GM18861 (cell line): ENCODE data around the gene AQP12B.
"Not testable (repeated sequence)": the region's sequence is repeated elsewhere in the genome, so short reads cannot be mapped to it uniquely, and the experiment has no call there.

Experiments
- ATAC-seq: cut with Tn5 transposase; IDR thresholded peaks from one replicate; pipeline ENCODE4 v1.9.1; 2021; ENCODE audit not compliant: unreplicated experiment

The AQP12B gene

GRCh38 chr2:240682431-240683224 lies at the start of gene AQP12B:
TSS of gene AQP12B (minus strand) at chr2:240682885. CDS start at chr2:240682837, 48 bp downstream.
- ATAC-seq = not testable (repeated sequence)

- no peak for ATAC-seq
Observed at GRCh38 chr2:240732184-240732583, 49.5 kb upstream of the AQP12B start.

- ATAC-seq = no peak
Observed at GRCh38 chr2:240731178-240731545, 48.5 kb upstream of the AQP12B start.

- no peak for ATAC-seq
Observed at GRCh38 chr2:240730501-240731177, 48.0 kb upstream of the AQP12B start.

GRCh38 chr2:240728827-240729226 lies 46.1 kb upstream of the AQP12B start:
- no peak for ATAC-seq

GRCh38 chr2:240728361-240728760 lies 45.7 kb upstream of the AQP12B start:
- no peak for ATAC-seq

GRCh38 chr2:240727913-240728312 lies 45.2 kb upstream of the AQP12B start:
- ATAC-seq = no peak

- ATAC-seq = no peak
Observed at GRCh38 chr2:240727439-240727838, 44.8 kb upstream of the AQP12B start.

GRCh38 chr2:240726876-240727275 lies 44.2 kb upstream of the AQP12B start:
- ATAC-seq = no peak

GRCh38 chr2:240725671-240726070 lies 43.0 kb upstream of the AQP12B start:
- no peak for ATAC-seq

- no peak for ATAC-seq
Observed at GRCh38 chr2:240725266-240725665, 42.6 kb upstream of the AQP12B start.

- ATAC-seq = no peak
Observed at GRCh38 chr2:240724431-240724830, 41.7 kb upstream of the AQP12B start.

- no peak for ATAC-seq
Observed at GRCh38 chr2:240723851-240724250, 41.2 kb upstream of the AQP12B start.

- no peak for ATAC-seq
Observed at GRCh38 chr2:240722796-240723735, 40.4 kb upstream of the AQP12B start.

GRCh38 chr2:240722376-240722775 lies 39.7 kb upstream of the AQP12B start:
- no peak for ATAC-seq

- no peak for ATAC-seq
Observed at GRCh38 chr2:240721596-240722180, 39.0 kb upstream of the AQP12B start.

GRCh38 chr2:240720686-240721595 lies 38.3 kb upstream of the AQP12B start:
- ATAC-seq = no peak

GRCh38 chr2:240719676-240720545 lies 37.2 kb upstream of the AQP12B start:
- ATAC-seq = no peak

GRCh38 chr2:240718896-240719490 lies 36.3 kb upstream of the AQP12B start:
- no peak for ATAC-seq
